B cell (primary cell): ENCODE data around the gene PCSK1N. TPM values are rescaled to one million over a fixed set of nuclear protein-coding genes. Genes with fewer than 3 reads are reported as not detected.

Experiments
- ATAC-seq: fragments of 200-7000 bp; cut with Tn5 transposase; one replicate; pipeline ENCODE4 v1.10.0; 2021; ENCODE audit warnings: low read depth, mild to moderate bottlenecking, moderate number of reproducible peaks, moderate library complexity
- CTCF ChIA-PET: fragments of 350-600 bp; sonication (Branson Sonifier 250); formaldehyde crosslinking; loops from one replicate; lab custom pipeline; 2021; ENCODE audit warnings: antibody characterized with exemption, inconsistent platforms; lab: Charles Lee
- POLR2A ChIA-PET: fragments of 350-600 bp; sonication (Branson Sonifier 250); formaldehyde crosslinking; loops from one replicate; lab custom pipeline; 2021; ENCODE audit warnings: antibody characterized with exemption; lab: Charles Lee
- DNase-seq: peaks from one replicate; pipeline ENCODE4 v3.0.0; 2013
- H2AFZ ChIP-seq: 2 replicates; pipeline ENCODE4 v1.6.1; 2012; ENCODE audit warnings: mild to moderate bottlenecking, low read depth, low read length; ENCODE audit not compliant: insufficient read depth, poor library complexity, severe bottlenecking
- H3K27ac ChIP-seq, 2 donors: 1 replicate in 1 of 2; 2 replicates in 1 of 2; pipeline ENCODE4 v1.5.1; 2012 to 2013; ENCODE audit warnings: low read length in 2 of 2, mild to moderate bottlenecking in 2 of 2, moderate library complexity in 1 of 2
- H3K27me3 ChIP-seq, 4 experiments: fragments of 200-600 bp in 1 of 4; sonication (generic) in 1 of 4; replicated peaks in 1 of 4; 1 replicate in 2 of 4; 2 replicates in 2 of 4; pipeline versions ENCODE4 v1.6.1 to v1.7.0; 2013 to 2016; ENCODE audit warnings: low read length in 3 of 4, mild to moderate bottlenecking in 2 of 4, mixed read lengths in 1 of 4, moderate library complexity in 1 of 4; ENCODE audit not compliant: insufficient read depth in 4 of 4, control insufficient read depth in 3 of 4; ENCODE audit errors: control extremely low read depth in 1 of 4
- H3K36me3 ChIP-seq, 2 experiments: replicated peaks in 1 of 2; 1 replicate in 1 of 2; 2 replicates in 1 of 2; pipeline versions ENCODE4 v1.6.1 to v1.7.1; 2013; ENCODE audit warnings: low read length in 1 of 2; ENCODE audit not compliant: insufficient read depth in 2 of 2, control insufficient read depth in 1 of 2; ENCODE audit errors: control extremely low read depth in 1 of 2, extremely low read depth in 1 of 2
- H3K4me1 ChIP-seq, 2 donors: fragments of 200-600 bp in 1 of 2; sonication (generic) in 1 of 2; 1 replicate in 1 of 2; 2 replicates in 1 of 2; pipeline versions ENCODE4 v1.5.1 to v1.6.1; 2013 to 2017; ENCODE audit warnings: low read length in 2 of 2; ENCODE audit not compliant: control insufficient read depth in 2 of 2, insufficient read depth in 2 of 2
- H3K4me2 ChIP-seq: replicated peaks from 2 replicates; pipeline ENCODE3; 2012; ENCODE audit warnings: mild to moderate bottlenecking, low read depth, low read length; ENCODE audit not compliant: poor library complexity, severe bottlenecking
- H3K4me3 ChIP-seq, 5 experiments: fragments of 200-600 bp in 1 of 5; sonication (generic) in 1 of 5; 1 replicate in 3 of 5; 2 replicates in 2 of 5; pipeline versions ENCODE4 v1.5.1 to v1.7.0; 2011 to 2016; ENCODE audit warnings: low read length in 4 of 5, mild to moderate bottlenecking in 4 of 5, low read depth in 2 of 5, control low read depth in 1 of 5, moderate library complexity in 1 of 5; ENCODE audit not compliant: insufficient read depth in 1 of 5; ENCODE audit errors: control extremely low read depth in 1 of 5, extremely low read depth in 1 of 5
- H3K79me2 ChIP-seq: fragments of 200-600 bp; sonication (generic); one replicate; pipeline ENCODE4 v1.6.0; 2016; ENCODE audit warnings: low read length; ENCODE audit not compliant: control insufficient read depth, insufficient read depth
- H3K9ac ChIP-seq: fragments of 200-600 bp; sonication (generic); 2 replicates; pipeline ENCODE4 v1.6.1; 2017; ENCODE audit warnings: mild to moderate bottlenecking, low read length, moderate library complexity
- H3K9me3 ChIP-seq, 3 donors: one replicate each; pipeline versions ENCODE4 v1.6.1 to v1.7.1; 2013; ENCODE audit warnings: low read length in 2 of 3; ENCODE audit not compliant: control insufficient read depth in 2 of 3, insufficient read depth in 1 of 3; ENCODE audit errors: control extremely low read depth in 1 of 3
- H4K20me1 ChIP-seq: 2 replicates; pipeline ENCODE4 v1.6.0; 2012; ENCODE audit warnings: mild to moderate bottlenecking, low read length; ENCODE audit not compliant: insufficient read depth, control insufficient read depth, poor library complexity, severe bottlenecking
- H3K27ac Mint-ChIP-seq: one replicate; pipeline ENCODE4 v1.8.0; 2021; ENCODE audit warnings: mixed read lengths
- H3K27me3 Mint-ChIP-seq: one replicate; pipeline ENCODE4 v1.8.0; 2021; ENCODE audit warnings: mixed read lengths
- H3K4me1 Mint-ChIP-seq: one replicate; pipeline ENCODE4 v1.8.0; 2021; ENCODE audit warnings: mixed read lengths
- H3K4me3 Mint-ChIP-seq: one replicate; pipeline ENCODE4 v1.8.0; 2021; ENCODE audit warnings: mixed read lengths
- H3K9me3 Mint-ChIP-seq: one replicate; pipeline ENCODE4 v1.8.0; 2022; ENCODE audit warnings: mixed read lengths; ENCODE audit not compliant: insufficient read depth
- EZH2 ChIP-seq: IDR thresholded peaks from 2 replicates; pipeline ENCODE4 v1.6.1; 2012; ENCODE audit warnings: borderline replicate concordance, low read depth, mild to moderate bottlenecking, moderate library complexity, low read length; ENCODE audit not compliant: insufficient read depth, poor library complexity, severe bottlenecking
- WGBS: methylation state at CpG from one replicate; pipeline ENCODE4 v1.1.5; 2013; ENCODE audit warnings: missing lambda C conversion rate; ENCODE audit not compliant: insufficient coverage; 5-methylcytosine and 5-hydroxymethylcytosine counted together
- intact Hi-C: fragments of 100-400 bp; cut with micrococcal nuclease; formaldehyde crosslinking; loops from one replicate; pipeline ENCODE4 v1.10.0; 2022
- polyA plus RNA-seq: library from polyadenylated mRNA; depleted of rRNA; stranded (reverse); fragments of >200 nt; gene quantifications from 2 replicates; pipeline ENCODE4 v1.2.3, GENCODE V29; 2012
- total RNA-seq, 2 donors: library from RNA; stranded (reverse); fragments of 120-200 nt in 1 of 2; gene quantifications; 1 replicate in 1 of 2; 2 replicates in 1 of 2; pipeline versions ENCODE4 v1.2.3 to v1.2.4, GENCODE V29; 2013 to 2022
- TF ChIP-seq, protein P1 (sequence below): fragments of 200-600 bp; IDR thresholded peaks from one replicate; pipeline ENCODE4 v1.8.0; 2022; ENCODE audit warnings: antibody characterized with exemption, mild to moderate bottlenecking

Gene PCSK1N
- total and polyA plus RNA-seq, 2 donors (not counting 1 experiment from before 2014, with no cell fraction given), result 0.09 TPM; not detected in 1

DNA sequence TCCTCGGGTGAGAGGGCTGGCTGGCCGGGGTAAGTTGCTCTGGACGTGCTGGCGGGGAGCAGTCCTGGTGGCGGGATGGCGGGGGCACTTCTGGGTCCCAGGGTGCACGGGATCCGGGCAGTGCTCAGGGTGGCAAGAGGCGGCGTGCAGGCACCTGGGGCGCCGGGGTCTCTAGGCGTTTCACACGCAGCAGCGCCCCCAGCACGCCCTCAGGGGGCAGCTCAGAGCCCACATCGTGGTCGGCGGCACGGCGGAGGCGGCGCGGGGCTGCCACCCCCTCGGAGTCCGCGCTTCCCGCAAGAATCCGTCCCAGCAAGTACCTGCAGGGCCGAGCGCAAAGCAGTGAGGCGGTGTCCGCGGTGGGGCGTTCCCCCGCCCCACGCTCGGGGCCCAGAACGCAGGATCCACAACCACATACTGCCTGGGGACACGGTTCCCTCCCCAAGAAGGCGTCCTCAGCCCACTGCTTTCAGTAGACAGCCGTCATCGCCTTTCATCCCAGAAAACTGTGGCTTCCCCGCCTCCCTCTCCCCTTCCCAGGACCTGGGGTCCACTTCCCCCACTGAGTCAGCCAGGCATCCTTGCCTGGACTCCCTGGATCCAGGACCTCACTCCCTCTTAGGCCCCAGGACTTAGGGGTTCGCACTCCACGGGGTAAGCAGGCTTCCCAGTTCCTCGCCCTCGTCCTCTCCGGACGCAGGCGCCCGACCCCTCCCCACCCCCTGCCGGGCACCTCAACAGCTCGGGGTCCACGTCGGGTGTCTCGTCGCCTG, 4.1 kb downstream of the PCSK1N start:
- POLR2A ChIA-PET, result no interaction called here
- Histone ChIP-seq H3K27ac (no peak overlapping the region), H3K4me2 (no peak overlapping the region), H2AFZ (no peak overlapping the region), H3K27me3 (peaks cover 0 to 34% (median 8%) of the 10 kb centered on the region in 4 experiments), H3K9me3 (peaks cover 0 to 5% (median 0%) of the 10 kb centered on the region in 3 donors), H3K4me1 (peaks cover 8 to 13% of the 10 kb centered on the region in 2 donors), H4K20me1 (no peaks in the 10 kb centered on the region), H3K79me2 (no peaks in the 10 kb centered on the region), H3K9ac (no peak overlapping the region), H3K36me3 (no peaks in the 10 kb centered on the region), H3K4me3 (no peak overlapping the region)
- TF ChIP-seq, protein P1, sequence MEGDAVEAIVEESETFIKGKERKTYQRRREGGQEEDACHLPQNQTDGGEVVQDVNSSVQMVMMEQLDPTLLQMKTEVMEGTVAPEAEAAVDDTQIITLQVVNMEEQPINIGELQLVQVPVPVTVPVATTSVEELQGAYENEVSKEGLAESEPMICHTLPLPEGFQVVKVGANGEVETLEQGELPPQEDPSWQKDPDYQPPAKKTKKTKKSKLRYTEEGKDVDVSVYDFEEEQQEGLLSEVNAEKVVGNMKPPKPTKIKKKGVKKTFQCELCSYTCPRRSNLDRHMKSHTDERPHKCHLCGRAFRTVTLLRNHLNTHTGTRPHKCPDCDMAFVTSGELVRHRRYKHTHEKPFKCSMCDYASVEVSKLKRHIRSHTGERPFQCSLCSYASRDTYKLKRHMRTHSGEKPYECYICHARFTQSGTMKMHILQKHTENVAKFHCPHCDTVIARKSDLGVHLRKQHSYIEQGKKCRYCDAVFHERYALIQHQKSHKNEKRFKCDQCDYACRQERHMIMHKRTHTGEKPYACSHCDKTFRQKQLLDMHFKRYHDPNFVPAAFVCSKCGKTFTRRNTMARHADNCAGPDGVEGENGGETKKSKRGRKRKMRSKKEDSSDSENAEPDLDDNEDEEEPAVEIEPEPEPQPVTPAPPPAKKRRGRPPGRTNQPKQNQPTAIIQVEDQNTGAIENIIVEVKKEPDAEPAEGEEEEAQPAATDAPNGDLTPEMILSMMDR, result no peak
- no peak for TF ChIP-seq EZH2
- CTCF ChIA-PET, result no interaction called here
- 15% methylated on average over 55 of the region's 58 CpGs for WGBS
- Mint-ChIP-seq H3K27ac (no peak overlapping the region), H3K27me3 (peaks cover 53% of the 10 kb centered on the region), H3K4me3 (no peak overlapping the region), H3K9me3 (no peaks in the 10 kb centered on the region), H3K4me1 (peaks cover 14% of the 10 kb centered on the region)
- no peak for DNase-seq
- ATAC-seq, result no peak
- intact Hi-C loops, result no loop called here
